MCF 10A (cell line): ENCODE measurements around the gene ERI2. TPM values are rescaled to one million over a fixed set of nuclear protein-coding genes. Genes with fewer than 3 reads are reported as not detected.

Experiments
- BruUV-seq: library from RNA; stranded (reverse); fragments of 400-500 nt; replicated peaks from 2 replicates; lab custom pipeline; 2021; lab: Mats Ljungman, UMichigan
- CTCF ChIA-PET: fragments of 300-600 bp; sonication (Branson Sonifier 250); formaldehyde crosslinking; extraction: SDS; loops from one replicate; lab custom pipeline; 2021; ENCODE audit warnings: antibody characterized with exemption, inconsistent platforms; lab: Yijun Ruan, JAX
- POLR2A ChIA-PET: fragments of 300-600, 350-650 bp; sonication (Branson Sonifier 250); formaldehyde crosslinking; extraction: SDS; loops from one replicate; lab custom pipeline; 2020; ENCODE audit warnings: antibody characterized with exemption, inconsistent platforms; lab: Yijun Ruan, JAX
- DNase-seq: peaks from one replicate; pipeline ENCODE4 v3.0.0-alpha.2; 2018; ENCODE audit not compliant: unreplicated experiment
- H3K27ac Mint-ChIP-seq: one replicate; pipeline ENCODE4 v1.8.0; 2022; ENCODE audit warnings: mild to moderate bottlenecking, low read depth, mixed read lengths; ENCODE audit not compliant: unreplicated experiment
- H3K27me3 Mint-ChIP-seq: one replicate; pipeline ENCODE4 v1.8.0; 2022; ENCODE audit warnings: mixed read lengths; ENCODE audit not compliant: insufficient read depth, unreplicated experiment
- H3K36me3 Mint-ChIP-seq: one replicate; pipeline ENCODE4 v1.8.0; 2022; ENCODE audit warnings: mild to moderate bottlenecking, moderate library complexity, mixed read lengths; ENCODE audit not compliant: insufficient read depth, unreplicated experiment
- H3K4me1 Mint-ChIP-seq: one replicate; pipeline ENCODE4 v1.8.0; 2022; ENCODE audit warnings: mixed read lengths; ENCODE audit not compliant: insufficient read depth, unreplicated experiment
- H3K4me3 Mint-ChIP-seq: one replicate; pipeline ENCODE4 v1.8.0; 2022; ENCODE audit warnings: mild to moderate bottlenecking, moderate library complexity, mixed read lengths; ENCODE audit not compliant: unreplicated experiment
- H3K9me3 Mint-ChIP-seq: one replicate; pipeline ENCODE4 v1.8.0; 2022; ENCODE audit warnings: mixed read lengths; ENCODE audit not compliant: unreplicated experiment
- intact Hi-C: fragments of 100-400 bp; cut with micrococcal nuclease; formaldehyde crosslinking; loops from 2 replicates; pipeline ENCODE4 v1.14.1; 2022
- total RNA-seq: library from RNA; stranded (reverse); gene quantifications from 2 replicates; pipeline ENCODE4 v1.2.3, GENCODE V29; 2022
- TF ChIP-seq, protein P1 (sequence below): fragments of 200-600 bp; IDR thresholded peaks from one replicate; pipeline ENCODE4 v1.8.0; 2022; ENCODE audit warnings: antibody characterized with exemption, mild to moderate bottlenecking; ENCODE audit not compliant: unreplicated experiment

Gene ERI2
- total RNA-seq, 1 experiment from 2014 or later, result 26.8 TPM

DNA sequence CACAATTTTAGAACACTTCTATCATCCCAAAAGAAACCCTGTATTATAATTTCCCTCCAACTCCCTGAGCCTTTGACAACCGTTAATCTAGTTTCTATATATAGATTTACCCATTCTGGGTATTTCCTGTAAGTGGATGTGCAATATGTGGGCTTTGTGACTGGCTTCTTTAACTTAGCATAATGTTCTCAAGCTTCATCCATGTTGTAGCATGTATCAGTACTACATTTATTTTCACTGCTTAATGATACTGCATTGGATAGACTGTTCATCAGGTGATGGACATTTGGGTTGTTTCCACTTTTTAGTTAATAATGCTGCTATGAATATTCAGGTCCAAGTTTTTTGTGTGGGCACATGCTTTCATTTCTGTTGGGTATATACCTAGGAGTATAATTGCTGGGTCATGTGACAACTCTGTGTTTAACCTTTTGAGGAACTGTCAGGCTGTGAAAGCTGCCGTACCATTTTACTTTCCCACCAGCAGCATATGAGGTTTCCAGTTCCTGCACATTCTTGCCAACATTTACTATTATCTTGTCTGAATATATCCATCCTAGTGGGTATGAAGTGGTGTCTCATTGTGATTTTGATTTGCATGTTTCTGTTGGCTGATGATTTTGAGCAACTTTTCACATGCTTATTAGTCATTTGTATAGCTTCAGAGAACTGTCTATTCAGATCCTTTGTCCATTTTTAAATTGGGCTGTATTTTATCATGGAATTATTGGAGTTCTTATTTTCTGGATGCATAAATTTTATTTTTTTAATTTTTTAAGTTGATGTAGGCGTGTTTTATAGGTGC lies 16.5 kb upstream of the ERI2 start:
- TF ChIP-seq, protein P1, sequence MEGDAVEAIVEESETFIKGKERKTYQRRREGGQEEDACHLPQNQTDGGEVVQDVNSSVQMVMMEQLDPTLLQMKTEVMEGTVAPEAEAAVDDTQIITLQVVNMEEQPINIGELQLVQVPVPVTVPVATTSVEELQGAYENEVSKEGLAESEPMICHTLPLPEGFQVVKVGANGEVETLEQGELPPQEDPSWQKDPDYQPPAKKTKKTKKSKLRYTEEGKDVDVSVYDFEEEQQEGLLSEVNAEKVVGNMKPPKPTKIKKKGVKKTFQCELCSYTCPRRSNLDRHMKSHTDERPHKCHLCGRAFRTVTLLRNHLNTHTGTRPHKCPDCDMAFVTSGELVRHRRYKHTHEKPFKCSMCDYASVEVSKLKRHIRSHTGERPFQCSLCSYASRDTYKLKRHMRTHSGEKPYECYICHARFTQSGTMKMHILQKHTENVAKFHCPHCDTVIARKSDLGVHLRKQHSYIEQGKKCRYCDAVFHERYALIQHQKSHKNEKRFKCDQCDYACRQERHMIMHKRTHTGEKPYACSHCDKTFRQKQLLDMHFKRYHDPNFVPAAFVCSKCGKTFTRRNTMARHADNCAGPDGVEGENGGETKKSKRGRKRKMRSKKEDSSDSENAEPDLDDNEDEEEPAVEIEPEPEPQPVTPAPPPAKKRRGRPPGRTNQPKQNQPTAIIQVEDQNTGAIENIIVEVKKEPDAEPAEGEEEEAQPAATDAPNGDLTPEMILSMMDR, result no peak
- no TSS peak for BruUV-seq
- H3K36me3 Mint-ChIP-seq, result peaks cover 21% of the 10 kb centered on the region
- POLR2A ChIA-PET, result no interaction called here
- H3K4me3 Mint-ChIP-seq, result no peak overlapping the region
- no peak for DNase-seq
- H3K9me3 Mint-ChIP-seq, result no peaks in the 10 kb centered on the region
- intact Hi-C loops, result no loop called here
- no peak overlapping the region for H3K27ac Mint-ChIP-seq
- H3K27me3 Mint-ChIP-seq, result no peaks in the 10 kb centered on the region
- H3K4me1 Mint-ChIP-seq, result no peaks in the 10 kb centered on the region
- CTCF ChIA-PET, result no interaction called here

- Mint-ChIP-seq H3K4me3 (no peak overlapping the region), H3K36me3 (peaks cover 21% of the 10 kb centered on the region), H3K9me3 (no peaks in the 10 kb centered on the region), H3K4me1 (no peaks in the 10 kb centered on the region), H3K27me3 (no peaks in the 10 kb centered on the region), H3K27ac (no peak overlapping the region)
- TF ChIP-seq, protein P1, result no peak
- ChIA-PET CTCF (interaction anchor here (0.5 to 1.3 kb wide), 3 partner anchors 10 to 43 kb away, joined by 3 to 4 read pairs (median 3); partner anchors contain the start of genes ERI2 and REXO5), POLR2A (no interaction called here)
- no peak for DNase-seq
- no TSS peak for BruUV-seq
- intact Hi-C loops, result no loop called here
These were observed 15.4 kb upstream of the ERI2 start for GRCh38 chr16:20821682-20822081.

DNA sequence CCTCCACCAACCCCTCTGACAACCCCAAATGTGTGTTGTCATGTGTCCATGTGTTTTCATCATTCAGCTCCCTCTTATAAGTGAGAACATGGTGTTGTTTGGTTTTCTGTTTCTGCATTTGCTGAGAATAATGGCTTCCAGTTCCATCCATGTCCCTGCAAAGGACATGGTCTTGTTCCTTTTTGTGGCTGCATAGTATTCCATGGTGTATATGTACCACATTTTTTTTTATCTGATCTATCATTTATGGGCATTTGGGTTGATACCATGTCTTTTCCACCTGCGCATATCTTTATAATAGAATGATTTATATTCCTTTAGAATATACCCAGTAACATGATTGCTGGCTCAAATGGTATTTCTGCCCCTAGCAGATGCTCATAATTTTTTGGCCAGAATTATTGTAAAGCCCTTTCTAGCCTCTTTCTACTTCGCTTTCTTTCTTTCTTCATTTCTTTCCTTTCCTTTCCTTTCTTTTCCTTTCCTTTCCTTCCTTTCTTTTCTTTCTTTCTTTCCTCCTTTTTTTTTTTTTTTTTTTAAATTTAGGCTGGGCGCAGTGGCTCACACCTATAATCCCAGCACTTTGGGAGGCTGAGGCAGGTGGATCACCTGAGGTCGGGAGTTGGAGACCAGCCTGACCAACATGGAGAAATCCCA lies 12.8 kb upstream of the ERI2 start:
- Mint-ChIP-seq H3K4me3 (no peak overlapping the region), H3K9me3 (no peaks in the 10 kb centered on the region), H3K27me3 (no peaks in the 10 kb centered on the region), H3K36me3 (peaks cover 14% of the 10 kb centered on the region), H3K27ac (no peak overlapping the region), H3K4me1 (peaks cover 6% of the 10 kb centered on the region)
- intact Hi-C loops, result no loop called here
- TF ChIP-seq, protein P1, result no peak
- POLR2A ChIA-PET, result interaction anchor here (0.6 kb wide), 1 partner anchor 13 kb away, joined by 5 read pairs; the partner anchor contains the start of genes ERI2 and REXO5
- no TSS peak for BruUV-seq
- CTCF ChIA-PET, result interaction anchor here (0.6 to 1.3 kb wide), 2 partner anchors 32 to 93 kb away, joined by 3 to 4 read pairs; no protein-coding TSS in a partner anchor
- DNase-seq, result no peak

DNA sequence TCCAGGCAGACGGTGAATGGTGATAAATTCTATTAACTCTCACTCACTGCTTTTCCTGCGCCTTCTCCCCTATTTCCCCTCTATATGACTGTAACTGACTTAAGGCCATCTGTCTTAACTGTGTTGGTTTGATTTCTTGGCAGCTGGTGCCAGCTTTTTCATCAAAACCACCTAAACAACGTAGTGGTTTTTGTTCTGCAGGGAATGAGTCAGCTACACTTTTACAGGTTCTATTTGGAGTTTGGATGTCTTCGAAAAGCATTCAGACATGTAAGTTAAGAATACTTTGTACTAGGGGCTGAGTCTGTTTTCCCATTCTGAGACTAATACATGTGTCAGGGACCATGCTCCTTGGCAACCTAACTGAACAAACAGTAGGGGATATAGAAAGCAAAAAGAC lies 8.5 kb upstream of the ERI2 start:
- ChIA-PET CTCF (interaction anchor here (0.6 to 2.6 kb wide), 4 partner anchors 9 to 201 kb away, joined by 3 to 12 read pairs (median 4); partner anchors contain the start of genes ERI2 and REXO5), POLR2A (interaction anchor here (0.7 to 1.1 kb wide), 2 partner anchors 16 to 34 kb away, joined by 3 to 4 read pairs; no protein-coding TSS in a partner anchor)
- Mint-ChIP-seq H3K36me3 (no peaks in the 10 kb centered on the region), H3K4me1 (peaks cover 6% of the 10 kb centered on the region), H3K9me3 (no peaks in the 10 kb centered on the region), H3K27me3 (no peaks in the 10 kb centered on the region), H3K27ac (no peak overlapping the region), H3K4me3 (no peak overlapping the region)
- TF ChIP-seq, protein P1, result no peak
- no TSS peak for BruUV-seq
- no peak for DNase-seq
- intact Hi-C loops, result no loop called here
